Hepatic stellate cell (primary cell): ENCODE data around the gene CDC7.
A peak's percentile ranks its signal among the peaks of the same experiment; 100 is the strongest.
"Not testable (repeated sequence)": the region's sequence is repeated elsewhere in the genome, so short reads cannot be mapped to it uniquely, and the experiment has no call there.

ENCODE experiments used
- DNase-seq: peaks from one replicate; pipeline ENCODE4 v3.0.0; 2011; ENCODE audit warnings: low spot score

The CDC7 gene

DNA sequence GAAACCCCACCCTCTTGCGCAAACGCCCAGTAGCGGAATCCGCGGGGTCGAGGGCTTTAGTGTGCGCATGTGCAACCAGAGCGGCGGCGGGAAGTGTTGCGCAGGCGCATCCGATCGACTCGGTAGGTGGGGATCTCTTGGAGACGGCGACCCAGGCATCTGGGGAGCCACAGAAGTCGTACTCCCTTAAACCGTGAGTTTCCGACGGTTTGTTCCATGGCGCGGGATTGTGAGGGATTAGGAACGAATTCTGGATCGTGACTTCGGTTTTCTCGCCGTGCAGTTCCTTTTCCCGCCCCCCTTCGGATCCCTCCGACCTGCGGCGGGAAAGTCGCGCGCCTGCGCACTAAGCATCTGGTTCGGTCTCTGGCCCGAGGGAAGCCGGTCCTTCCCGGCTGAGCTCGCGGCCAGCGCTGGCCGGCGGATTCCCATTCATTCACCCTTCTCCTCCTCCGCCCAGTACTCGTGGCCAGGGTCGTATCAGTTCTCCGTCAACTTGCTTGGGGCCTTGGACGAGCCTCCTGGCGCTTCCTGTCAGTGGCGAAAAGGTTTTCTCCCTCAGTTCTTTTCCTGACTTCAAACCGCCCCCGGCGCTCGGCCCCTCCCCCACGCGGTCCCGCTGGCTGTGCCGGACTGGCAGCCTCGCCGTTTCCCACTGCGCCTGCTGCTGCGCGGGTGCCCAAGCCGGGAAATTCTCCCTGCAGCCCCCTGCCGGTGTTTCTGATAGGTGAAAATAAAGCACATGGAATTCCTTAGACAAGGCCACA is at the start of gene CDC7:
Gene CDC7, plus strand, starts transcription at position 96 of the 767 bp plus-strand sequence. CDS start 866 bp downstream, outside the sequence.
- peak; percentile 91 for DNase-seq

- DNase-seq, result no peak
These were observed 46.5 kb upstream of the CDC7 start for GRCh38 chr1:91454136-91454535.

DNA sequence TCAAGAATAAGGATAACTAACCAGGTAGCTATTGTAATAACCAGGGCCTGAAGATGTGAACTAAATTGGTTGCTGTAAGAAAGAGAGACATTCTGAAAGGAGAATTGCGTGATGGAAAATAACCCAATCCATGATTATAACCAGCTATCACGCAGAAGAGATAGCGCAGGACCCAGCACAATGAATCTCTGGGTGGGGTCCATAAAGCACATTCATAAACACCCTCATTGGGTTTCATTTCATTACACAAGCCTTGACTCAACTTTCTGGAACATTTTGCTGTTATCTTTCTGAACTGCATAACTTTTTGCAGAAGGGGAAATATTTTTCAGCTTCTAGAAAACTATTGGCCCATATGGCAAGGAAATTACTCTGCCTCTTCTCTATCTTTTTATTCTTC is 45.3 kb upstream of the CDC7 start:
- DNase-seq, result no peak

DNA sequence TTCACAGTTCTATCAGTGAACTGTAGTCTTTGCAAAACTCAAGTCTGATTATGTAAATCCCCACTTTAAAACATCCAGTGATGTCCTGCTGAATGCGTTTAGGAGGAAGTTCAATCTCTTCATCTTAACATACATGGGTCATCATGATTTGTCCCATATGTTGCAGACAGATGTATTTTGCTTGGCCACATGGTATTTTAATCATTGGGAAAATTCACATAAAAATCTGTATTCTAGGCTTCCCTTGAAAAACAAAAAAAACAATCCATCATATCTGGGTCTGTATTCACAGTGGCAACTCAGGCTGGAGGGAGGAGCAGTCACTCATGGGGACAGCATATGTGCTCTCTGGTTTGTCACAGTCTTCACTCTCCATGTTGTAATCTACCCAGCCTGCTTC is 44.8 kb upstream of the CDC7 start:
- DNase-seq, result no peak

- not testable (repeated sequence) for DNase-seq
These were observed 35.3 kb upstream of the CDC7 start for GRCh38 chr1:91465350-91465749.

DNA sequence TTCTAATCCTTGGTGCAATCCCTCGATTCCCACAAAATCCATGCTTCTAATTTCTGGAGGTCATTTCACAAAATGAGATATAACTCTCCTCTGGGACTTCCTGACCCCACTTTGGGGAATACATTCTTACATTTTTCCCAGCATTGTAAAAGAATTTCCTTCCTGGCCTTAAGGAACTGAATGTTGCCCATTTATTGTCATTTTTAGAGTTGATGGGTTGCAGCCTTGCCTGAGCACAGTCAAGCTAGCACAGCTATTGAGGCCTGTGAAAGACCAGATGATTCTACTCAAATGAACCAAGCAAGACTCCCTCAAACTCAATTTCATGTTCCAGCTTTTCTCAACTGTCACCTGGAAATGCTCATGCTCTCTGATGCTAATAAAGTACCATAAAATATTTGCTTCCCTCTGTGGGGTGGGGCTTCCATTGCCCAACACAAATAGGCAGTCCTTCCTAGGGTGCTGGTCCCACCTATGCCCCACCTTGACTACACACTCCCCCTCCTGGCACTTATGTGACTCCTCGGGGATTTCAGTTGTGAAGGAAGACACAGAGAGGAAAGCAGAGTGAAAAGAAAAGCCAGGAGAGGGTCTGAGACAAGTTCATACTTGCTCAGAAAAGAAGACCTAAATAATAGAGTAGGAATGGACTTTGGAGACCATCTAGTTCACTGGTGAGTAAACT is 24.0 kb upstream of the CDC7 start:
- DNase-seq, result no peak

DNA sequence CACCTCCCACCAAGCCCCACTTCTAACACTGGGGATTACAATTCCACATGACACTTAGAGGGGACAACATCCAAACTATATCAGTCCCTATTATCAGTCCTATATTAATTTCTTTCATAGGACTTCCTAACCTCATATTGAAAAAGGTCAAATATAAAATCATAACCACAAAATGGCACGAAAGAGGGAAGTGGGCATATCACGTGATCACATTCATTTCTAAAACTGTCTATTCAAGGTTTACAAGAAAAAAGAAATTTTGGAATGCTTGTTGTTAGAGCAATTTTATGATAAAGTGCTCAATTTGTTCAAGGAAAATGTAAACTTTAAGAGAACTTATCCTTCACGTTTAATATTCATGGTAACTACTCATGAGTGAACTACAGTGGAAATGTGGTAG is 13.2 kb upstream of the CDC7 start:
- no peak for DNase-seq

GRCh38 chr1:91490501-91490900 is 10.2 kb upstream of the CDC7 start:
- DNase-seq, result no peak

DNA sequence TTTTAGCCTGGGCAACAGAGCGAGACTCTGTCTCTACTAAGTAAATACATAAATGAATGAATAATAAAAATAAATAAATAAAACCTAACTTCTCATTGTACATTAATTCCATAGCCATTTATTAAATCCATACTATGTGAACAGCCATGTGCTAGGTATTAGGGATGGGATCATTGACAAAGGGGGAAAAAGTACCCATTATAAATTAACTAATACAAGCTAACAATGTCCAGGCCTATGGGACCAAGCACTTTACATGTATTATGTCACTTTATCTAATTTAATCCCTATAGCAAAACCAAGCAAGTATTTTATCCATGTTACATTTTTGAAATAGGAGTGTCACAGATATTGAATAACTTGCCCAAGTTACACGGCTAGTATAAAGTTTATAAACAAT is 2.6 kb upstream of the CDC7 start:
- DNase-seq, result no peak

DNA sequence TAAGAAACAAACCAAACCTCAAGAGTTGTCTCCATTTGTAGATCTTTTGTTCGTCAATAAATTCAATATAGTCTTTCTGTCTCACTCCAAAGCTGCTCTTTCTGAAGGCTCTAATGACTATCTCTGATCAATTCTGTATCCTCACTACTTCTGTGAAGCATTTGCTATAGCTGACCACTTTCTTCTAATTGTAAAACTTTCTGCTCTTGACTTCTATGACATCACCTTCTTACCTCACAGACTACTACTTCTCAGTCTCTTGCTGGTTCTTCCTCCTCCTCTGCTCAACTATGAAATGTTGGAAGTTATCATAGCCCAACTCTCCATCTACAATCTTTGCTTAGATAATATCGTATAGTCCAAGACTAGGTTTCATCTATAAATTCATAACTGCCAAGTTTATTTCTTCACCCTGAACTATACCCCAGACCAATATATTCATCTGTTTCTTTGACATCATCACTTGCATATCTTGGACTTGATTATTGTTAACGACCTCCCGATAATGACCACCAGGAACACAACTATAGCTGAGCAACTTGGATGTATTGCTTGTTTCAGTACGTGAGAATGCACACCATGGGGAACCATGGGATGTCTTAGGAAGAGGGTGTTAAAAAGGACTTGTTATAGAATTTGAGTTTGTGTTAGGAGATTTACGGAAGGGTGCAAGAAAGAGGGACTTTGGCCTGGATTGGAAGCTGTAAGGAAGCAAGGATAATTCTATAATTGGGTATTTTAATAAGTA is 2.0 kb upstream of the CDC7 start:
- DNase-seq, result no peak

DNA sequence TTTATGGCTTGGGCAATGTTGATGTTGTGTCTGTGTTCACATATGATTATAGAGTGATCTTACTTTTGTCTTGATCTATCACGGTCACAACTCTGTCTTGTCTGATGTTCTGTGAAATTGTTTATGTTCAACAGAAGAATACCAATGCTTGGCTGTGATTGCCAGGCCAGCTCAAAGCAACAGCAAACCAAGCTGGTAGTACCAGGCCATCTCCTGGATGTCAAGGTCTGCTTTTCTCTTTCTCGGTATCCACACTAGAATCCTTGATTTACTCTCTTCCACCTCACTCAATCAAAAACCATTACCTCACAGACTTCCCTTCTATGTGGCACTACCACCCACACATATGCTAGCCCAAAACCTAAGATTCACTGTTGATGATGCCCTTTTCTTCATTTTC is 1.3 kb upstream of the CDC7 start:
- DNase-seq, result no peak

DNA sequence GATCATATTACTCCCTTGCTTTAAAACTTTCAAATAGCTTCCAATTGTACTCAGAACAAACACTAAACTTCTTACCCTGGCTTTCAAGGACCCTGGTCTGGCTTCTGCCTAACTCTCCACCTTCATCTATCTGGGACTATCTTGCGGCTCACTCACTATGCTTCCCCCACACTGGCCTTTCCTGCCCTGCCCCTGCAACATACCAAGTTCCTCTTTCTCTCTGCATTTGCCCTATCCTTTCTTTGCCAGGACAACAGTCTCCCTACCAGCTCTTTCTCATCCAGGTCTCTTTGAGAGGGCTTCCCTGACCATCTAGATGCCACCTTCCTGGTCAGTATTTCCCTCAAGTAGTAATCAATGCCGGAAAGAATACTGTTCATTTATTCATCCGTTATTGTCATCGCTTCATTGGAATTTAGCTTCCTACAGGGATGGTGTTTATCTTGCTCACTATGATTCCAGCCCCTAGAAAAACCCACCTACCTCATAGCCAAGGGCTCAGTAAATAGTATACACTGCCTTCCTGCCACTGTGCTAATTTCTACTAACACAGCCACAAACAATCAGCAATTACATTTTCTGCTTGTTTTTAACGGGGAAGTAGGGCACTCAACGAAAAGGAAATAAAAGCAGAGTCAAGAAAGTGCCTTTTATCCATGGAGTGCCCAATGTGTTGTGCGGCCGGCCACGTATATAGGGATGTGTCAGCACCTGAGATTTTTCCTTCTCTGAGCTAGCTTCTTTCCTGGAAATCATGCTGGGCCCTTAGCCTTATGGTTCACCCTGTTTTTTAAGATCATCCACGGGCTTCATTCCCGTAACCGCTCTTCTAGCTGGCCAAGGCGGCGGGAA is 521 bp upstream of the CDC7 start:
- no peak for DNase-seq

GRCh38 chr1:91501523-91501851 is 836 bp downstream of the CDC7 start:
- DNase-seq, result peak; percentile 29

- no peak for DNase-seq
These were observed 1.5 kb downstream of the CDC7 start for GRCh38 chr1:91501971-91502671.

GRCh38 chr1:91502672-91503184 is 2.1 kb downstream of the CDC7 start:
- DNase-seq, result peak; percentile 34

- DNase-seq, result no peak
These were observed 2.8 kb downstream of the CDC7 start for GRCh38 chr1:91503332-91503900.

DNA sequence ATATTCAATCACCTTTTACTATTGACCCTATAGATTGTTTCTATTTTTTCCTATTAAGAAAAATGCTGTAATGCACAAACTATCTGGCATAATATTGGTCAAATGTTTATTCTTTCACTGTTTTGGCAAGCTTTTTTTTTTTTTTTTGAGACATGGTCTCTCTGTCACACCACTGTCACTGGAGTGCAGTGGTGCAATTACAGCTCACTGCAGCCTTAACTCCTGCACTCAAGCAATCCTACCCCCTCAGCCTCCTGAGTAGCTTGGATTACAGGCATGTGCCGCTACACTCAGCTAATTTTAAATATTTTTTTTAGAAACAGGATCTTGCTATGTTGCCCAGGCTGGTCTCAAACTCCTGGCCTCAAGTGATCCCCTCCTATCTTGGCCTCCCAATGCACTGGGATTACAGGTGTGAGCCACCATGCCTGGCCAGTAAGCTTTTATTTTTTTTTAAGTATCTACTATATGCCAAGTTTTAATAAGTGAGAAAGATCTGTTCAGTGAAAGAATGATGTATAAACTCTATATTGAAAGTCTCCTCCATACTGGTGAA is 3.4 kb downstream of the CDC7 start:
- no peak for DNase-seq

GRCh38 chr1:91505086-91505485 is 4.4 kb downstream of the CDC7 start:
- no peak for DNase-seq

DNA sequence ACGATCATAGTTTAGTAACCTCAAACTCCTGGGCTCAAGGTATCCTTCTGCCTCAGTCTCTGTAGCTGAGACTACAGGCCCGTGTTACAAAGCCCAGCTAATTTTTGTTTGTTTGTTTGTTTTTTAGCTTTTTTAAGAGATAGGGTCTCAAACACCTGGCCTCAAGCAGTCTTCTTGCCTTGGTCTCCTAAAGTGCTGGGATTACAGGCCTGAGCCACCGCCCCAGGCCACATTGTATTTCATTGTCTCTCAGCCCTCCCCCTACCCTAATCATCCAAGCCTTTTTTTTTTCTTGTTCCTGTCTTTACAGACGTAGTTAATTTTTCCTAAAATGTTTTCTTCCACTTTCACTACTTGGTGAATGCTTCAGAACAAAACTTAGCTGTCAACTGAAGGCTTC is 5.4 kb downstream of the CDC7 start:
- DNase-seq, result no peak

GRCh38 chr1:91507328-91507727 is 6.7 kb downstream of the CDC7 start:
- no peak for DNase-seq

GRCh38 chr1:91510754-91511153 is 10.1 kb downstream of the CDC7 start:
- no peak for DNase-seq
